Hematopoietic multipotent progenitor cell (in vitro differentiated cells): ENCODE measurements around the gene PHLDA2. TPM values are rescaled to one million over a fixed set of nuclear protein-coding genes. Genes with fewer than 3 reads are reported as not detected.

Experiments
- DNase-seq, 3 donors: peaks; one replicate each; pipeline ENCODE4 v3.0.0-alpha.2; 2011 to 2015; ENCODE audit warnings: low read depth in 2 of 3, low spot score in 2 of 3
- total RNA-seq: library from RNA; depleted of rRNA; stranded (reverse); fragments of >200 nt; gene quantifications from one replicate; pipeline ENCODE4 v1.2.3, GENCODE V29; 2012

The PHLDA2 gene
- total RNA-seq, 1 donor = 1.1 TPM

DNA sequence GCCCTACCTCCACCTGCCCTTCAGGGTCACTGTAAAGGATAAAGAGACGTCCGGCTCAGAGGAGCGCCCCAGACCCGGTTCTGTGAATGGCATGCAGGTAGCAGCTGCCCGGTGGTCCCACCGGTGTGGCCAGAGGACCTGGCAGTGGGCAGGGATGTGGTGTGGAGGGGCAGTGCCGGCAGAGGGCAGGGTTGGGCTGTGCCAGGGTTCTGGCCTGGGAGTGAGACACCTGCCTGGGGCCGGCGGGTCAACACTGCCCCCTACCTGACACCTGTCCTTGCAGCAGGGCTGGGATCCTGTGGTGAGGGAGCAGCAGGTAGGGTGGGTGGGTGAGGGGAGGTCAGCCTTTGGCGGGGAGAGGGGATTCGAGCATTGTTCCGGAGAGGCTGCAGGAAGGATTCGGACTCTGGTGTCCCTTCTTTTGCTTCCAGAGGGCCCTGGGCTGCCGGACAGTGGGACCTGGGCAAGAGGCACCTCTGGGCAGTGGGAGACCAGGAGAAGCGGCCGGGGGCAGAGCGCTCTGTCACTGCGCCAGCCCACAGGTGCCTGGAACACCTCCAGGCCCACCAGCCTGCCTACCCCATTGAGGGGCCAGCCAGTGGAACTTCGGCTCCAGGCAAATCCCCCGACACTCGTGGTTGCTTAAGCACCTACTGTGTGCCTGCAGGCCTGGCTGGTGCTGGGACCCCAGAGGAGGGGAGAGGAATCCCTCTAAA is 1.6 kb upstream of the PHLDA2 start:
- peak in 1 of 3 donors; percentile 57 for DNase-seq

DNA sequence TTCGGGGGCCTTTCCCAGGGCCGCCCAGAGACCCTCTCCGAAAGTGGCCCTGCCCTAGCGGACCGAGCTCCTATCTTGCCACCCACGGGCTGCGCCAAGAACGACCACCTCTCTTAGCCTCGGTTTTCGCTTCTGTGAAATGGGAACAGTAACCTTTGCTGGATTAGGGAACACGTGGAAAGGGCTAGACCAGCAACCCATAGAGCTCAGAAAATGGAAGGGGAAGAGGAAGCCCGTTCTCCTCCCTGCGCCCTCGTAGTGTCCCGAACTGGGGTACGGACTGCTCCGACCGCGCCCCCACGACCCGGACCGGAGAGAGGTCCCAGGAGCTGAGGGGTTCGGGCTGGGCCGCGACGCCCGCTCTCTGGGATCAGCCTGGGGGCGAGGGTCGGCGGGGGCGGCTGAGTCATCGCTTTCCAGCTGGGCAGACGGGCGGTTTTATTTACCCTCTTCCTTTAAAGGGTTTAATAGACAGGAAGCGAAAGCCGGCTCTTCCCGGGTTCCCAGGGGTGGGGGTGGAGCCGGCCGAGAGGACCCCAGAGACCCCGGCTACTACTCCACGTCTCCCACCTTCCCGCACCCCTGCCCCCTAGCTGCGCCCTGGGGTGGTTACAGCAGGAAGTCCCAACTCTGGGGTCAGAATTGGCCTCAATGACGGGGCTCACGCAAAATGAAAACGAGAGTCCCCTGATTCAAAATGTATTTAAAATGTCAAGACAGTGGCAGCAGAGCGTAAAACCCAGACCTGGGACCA is 907 bp upstream of the PHLDA2 start:
- DNase-seq = peak in 2 of 3 donors; percentile 51 to 62

DNA sequence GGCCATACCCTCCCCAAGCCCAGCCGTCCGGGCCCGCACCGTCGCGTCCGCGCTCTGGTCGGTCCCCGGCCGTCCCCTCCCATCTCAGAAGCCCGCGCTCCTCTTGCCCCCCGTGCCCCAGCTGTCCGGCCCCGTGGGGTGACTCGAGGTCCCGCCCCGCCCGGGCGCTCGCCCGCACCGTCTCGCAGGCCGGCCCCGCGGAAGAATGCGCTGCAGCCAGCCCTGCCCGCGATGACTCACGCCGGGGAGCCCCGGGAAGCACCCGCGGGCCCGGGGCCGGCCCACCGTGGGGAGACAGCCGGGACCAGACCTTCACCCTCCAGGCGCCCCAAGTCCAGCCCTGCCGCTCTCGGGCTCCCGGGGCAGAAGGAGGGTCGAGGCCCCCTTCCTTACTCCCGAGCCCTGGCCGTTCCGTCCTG is 320 bp upstream of the PHLDA2 start:
- DNase-seq = peak in 1 of 3 donors; percentile 79

DNA sequence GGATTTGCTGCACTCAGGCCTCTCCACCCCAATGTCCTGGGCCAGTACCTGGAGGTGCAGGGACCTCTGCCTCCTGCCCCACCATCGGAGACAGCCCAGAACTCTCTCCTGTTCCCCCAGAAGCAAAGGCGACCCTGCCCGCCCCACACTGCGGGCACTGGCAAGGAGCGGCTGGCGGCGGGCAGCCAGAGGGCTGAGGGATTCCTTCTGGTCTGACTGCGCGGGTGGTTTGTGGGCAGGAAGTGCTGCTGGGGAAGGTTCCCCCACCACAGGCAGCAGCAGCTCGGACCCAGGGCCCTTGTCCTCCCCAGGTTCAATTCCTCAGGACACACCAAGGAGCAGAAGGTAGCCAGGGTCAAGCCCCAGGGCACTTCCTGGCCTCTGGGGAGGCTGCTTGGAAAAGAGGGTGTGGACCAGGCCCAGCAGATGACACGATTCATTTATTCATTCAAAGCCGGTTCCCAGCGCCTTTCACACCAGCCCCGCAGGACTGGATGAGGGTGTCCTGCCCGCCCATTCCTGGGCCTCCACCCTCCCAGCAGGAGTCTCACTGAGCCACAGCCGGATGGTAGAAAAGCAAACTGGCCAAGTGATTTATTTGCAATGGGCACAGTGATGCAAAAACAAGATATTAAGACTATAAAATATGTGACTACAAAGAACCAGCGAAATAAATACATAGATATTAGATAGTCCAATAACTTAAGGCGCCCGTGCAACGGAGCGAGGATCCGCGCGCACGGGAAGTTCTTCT is 1.2 kb downstream of the PHLDA2 start:
- no peak for DNase-seq

DNA sequence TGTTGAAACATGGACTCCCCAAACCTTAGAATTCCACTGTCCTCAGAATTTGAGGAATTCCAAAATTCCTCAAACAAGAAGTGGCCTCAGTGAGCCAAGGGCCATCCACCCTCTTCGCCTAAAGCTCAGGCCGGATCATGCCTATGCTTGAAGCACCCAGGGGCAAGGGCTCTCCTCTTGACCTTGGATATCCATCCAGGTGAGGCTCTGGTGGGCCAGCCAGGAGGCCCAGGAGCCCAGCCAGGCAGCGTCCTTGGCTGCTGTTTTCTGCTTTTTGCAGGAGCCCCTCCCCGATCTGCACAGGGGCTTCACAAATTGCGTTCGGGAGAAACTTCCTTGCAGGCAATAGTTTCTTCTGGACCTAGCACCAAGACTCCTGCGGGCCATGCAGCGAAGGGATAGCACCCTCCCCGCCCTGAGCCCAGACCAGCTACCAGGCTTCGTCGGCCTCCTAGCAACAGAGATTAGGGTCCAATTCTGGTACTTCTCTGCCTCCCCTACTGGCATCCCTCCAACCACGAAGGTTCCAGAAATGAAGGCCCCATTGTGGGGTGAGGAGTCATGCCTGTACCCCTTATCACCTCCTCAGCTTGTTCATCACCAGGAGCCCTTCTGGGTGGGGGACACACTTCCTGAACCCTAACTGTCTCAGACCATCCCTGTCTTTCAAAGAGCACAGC is 2.0 kb downstream of the PHLDA2 start:
- no peak for DNase-seq

DNA sequence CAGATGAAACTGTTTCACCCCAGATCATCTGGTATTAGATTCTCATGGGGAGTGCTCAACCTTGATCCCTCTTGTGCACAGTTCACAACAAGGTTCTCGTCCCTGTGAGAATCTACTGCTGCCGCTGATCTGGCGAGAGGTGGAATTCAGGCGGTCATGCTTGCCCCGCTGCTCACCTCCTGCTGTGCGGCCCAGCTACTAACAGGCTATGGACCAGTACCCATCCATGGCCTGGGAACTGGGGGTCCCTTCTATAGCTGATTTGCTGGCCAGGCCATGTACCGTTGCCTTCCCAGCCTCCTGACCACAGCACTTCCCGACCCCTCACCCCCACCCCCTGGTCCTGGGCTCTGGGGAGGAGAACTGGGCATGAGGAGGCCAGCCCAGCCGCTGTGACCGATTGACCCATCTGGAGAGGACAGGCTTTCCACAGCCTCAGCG is 2.6 kb downstream of the PHLDA2 start:
- DNase-seq = no peak

DNA sequence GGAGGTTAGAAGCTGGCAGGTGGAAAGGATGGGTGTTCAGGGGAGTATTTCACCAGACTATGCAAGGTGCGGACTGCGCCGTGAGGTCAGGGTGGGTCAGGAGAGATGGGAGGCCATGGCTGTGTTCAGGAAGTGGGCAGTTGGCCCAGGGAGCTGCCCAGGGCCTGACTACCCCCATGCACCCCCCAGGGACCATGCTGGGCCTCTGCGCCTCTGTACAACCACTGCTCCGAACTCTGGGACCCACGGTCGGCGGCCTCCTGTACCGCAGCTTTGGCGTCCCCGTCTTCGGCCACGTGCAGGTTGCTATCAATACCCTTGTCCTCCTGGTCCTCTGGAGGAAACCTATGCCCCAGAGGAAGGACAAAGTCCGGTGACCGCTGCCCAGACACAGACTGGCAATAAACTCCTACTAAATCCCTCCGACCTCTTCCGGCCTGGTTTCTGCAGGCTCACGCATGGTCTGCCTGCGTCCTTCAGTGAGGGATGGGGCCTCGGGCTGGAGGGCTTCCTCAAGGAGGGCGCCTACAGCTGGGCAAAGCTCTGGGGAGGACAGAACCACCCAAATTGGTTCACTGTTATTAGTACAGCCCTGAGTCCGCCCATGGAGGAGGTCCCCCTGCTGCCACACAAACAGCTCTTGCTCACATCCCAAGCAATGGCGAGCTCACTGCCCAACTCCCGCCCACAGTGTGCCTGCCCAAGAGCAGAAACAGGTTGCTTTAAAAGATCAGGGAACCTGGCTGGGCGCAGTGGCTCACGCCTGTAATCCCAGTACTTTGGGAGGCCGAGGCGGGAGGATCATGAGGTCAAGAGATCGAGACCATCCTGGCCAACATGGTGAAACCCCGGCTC is 4.2 kb downstream of the PHLDA2 start:
- DNase-seq = no peak

DNA sequence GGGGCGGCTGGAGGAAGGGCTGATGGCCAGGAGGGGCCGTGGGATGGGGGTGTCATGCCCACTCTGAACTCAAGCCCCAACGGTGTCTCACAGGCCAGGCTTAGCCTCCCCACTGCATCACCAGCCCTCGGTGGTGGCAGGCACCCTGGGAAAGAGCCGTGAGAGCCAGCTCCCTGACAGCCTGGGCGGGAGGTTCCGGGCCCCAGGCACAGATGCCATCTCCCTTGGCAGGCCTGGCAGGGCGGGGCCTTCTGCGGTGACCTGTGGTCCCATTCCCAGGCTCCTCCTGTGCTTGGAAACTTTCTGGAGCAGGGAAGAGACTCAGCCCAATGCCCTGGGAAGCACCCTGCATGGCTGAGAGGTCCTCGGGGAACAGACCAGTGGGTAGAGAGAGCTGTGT is 4.8 kb downstream of the PHLDA2 start:
- no peak for DNase-seq

DNA sequence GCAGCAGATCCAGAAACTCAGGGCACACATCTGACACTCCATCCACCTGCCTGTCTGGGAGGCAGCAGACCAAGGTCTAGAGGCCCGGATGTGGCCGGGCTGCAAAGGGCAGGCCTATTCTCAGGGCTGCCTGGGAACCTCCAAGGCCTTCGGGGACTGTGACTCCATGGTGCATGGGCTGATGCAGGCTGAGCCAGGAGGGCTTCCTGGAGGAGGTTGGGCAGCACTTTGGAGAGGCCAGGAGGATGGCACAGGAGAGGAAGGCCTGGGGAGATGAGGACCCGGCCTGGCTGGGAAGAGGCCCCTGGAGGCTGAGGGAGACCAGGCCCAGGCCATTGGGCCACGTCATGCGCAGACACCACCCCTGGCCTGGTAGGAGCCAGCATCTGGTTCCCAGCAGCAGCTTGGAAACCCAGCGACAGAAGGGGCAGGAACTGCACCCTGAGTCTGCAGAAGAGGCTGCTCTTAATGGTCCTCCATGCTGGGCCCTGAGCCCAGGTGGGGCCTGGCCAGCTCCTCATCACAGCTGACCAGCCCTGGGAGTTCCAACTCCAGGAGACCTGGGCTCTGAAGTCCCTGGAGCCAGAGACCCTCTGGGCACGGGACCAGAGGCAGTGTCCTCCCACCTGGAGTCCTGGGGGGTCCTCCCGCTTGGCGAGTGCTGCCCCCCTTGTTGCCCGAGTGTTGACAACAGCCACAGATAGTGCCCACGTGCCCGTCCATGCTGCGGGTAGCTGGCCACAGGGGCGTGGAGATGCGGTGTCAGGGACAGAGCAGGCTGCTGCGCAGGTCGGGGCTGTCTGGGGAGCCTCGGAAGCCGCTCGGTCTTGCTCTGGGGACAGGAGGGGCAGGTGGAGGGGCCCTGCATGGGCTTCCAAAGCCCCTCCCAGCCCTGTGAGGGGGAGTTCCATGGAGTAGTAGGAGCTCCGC is 5.5 kb downstream of the PHLDA2 start:
- no peak for DNase-seq

DNA sequence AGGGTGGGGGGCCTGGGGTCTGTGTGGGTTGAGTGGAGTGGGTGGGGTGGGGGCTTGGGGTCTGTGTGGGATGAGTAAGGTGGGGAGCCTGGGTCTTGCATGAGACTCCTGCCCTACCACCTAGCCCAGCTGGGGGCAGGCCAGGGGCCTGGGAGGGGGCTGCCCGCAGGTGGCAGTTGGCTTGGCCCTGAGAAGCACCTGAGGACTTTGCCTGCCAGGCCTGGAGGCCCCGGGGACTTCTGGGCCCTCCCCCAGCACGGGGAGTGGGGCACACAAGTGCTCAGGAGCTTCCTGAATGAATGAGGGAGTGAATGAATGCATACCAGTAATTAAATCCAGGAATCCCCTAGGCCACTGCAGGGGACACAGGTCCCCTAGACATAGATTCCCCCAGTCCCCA is 6.6 kb downstream of the PHLDA2 start:
- no peak for DNase-seq

DNA sequence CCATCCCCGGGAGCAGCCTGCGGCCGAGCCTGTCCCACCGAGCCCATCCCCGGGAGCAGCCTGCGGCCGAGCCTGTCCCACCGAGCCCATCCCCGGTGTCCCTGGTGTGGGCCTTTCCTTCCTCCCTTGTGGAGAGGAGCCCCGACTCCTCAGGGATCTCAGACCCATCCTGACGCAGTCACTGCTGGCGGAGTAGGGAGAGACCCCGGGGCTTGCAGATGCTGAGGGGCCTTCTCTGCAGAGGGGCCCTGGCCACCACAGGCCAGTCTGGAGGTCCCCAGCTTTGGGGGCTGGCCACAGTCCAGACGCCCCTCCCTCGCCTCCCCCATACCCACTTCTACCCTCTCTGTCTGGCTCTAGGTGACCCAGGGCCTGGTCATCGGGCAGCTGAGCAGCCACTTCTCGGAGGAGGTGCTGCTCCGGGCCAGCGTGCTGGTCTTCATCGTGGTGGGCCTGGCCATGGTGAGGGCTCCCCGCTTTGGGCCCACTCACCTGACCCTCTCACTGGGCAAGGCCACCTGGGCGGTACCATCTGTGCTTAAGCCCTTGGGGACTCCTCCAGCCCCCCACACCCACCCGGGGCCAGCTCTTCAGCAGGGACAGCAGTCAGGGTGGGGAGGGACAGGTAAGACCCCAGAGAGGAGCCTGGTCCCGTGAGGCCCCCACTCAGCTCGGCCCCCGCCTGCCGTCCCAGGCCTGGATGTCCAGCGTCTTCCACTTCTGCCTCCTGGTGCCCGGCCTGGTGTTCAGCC is 7.3 kb downstream of the PHLDA2 start:
- no peak for DNase-seq

DNA sequence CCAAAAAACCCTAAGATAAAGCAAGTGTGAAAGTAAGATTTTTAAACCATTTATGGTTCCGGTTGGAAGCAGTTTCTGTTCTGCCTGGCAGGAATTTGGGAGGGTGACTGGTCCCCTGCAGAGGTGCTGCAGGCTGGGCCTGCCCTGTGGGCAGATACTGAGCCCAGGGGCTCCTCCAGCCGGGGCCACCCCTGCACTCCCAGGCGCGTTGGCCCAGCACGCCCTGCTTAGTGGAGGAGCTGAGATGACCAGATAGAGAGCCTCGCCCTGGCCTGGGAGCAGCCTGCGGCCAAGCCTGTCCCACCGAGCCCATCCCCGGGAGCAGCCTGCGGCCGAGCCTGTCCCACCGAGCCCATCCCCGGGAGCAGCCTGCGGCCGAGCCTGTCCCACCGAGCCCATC is 8.0 kb downstream of the PHLDA2 start:
- no peak for DNase-seq

DNA sequence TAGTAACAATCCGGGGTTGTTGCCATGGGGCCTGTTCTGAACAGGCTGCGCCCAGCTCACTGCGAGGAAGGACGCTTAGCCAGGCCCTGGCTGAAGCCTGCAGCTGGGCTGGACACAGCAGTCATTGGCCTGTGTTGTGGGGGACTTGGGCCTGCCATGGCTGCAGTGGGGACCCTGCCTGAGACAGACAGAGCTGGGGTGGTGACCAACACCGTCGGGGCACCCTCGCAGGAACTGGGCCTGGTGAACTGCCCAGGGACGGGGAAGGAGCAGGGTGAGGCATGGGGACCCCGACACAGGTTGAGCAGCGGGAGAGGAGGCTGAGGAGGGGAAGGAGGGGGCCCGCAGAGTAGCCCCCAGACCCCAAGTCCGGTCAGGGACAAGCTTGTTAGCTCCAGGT is 8.9 kb downstream of the PHLDA2 start:
- DNase-seq = no peak

DNA sequence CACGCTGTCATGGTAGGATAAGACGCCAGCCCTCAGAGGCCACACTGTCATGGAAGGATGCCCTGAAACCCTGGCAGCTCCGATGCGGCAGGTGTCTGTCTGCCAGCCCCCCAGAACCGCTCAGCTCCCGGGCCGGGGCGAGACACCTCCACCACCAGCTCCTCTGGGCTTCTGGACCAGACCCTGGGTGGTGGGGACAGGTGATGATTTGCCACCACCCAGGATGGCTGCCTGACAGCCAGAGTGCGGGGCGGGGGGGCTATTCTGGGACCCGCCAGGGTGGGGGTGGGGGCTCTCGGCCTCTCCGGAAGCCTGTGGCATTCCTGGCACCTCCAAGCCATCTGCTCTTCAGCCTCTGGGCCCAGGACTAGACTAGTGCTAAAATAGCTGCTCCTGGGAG is 9.4 kb downstream of the PHLDA2 start:
- DNase-seq = no peak

DNA sequence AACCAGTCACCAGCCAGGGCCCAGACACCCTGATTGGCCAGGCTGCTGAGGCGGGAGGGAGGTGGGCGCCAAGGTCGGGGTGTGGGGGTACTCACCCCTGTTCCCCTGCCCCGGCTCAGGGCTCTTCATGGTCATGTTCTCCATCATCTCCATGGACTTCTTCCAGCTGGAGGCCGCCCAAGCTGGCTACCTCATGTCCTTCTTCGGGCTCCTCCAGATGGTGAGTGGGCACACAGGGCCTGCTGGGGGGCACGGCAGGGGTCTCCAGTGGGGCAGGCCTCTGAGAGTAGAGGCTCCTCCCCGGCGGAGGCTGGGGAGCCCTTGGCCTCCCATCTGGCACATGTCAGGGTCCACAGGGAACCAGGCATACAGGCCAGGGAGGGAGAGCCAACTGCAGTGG is 10.0 kb downstream of the PHLDA2 start:
- no peak for DNase-seq

DNA sequence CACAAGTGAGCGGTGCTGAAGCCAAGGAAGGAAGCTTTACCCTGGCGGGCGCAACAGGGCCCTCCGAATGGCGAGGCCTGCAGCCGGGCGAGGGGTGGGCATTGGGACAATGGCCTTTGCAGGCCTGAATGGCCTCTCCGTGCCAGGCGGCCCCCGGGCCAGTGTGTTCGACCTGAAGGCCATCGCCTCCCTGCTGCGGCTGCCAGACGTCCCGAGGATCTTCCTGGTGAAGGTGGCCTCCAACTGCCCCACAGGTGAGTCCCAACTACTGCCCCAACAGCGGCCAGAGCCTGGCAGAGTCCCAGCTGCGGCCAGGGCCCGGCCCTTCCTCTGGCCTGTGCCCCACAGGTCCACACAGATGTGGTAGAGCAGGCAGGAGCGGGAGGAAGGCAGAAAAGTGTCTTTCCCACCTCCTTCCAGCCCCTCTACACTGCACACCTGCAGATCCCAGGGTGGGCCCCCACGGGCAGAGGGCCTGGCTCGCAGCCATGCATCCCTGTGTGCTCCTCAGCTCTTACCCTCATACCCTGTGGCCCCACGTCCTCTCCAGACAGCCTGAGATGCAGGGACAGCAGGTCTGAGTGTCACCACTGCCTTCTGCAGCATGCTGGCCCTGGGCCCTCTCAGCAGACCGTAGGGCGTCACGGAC is 11.3 kb downstream of the PHLDA2 start:
- no peak for DNase-seq

DNA sequence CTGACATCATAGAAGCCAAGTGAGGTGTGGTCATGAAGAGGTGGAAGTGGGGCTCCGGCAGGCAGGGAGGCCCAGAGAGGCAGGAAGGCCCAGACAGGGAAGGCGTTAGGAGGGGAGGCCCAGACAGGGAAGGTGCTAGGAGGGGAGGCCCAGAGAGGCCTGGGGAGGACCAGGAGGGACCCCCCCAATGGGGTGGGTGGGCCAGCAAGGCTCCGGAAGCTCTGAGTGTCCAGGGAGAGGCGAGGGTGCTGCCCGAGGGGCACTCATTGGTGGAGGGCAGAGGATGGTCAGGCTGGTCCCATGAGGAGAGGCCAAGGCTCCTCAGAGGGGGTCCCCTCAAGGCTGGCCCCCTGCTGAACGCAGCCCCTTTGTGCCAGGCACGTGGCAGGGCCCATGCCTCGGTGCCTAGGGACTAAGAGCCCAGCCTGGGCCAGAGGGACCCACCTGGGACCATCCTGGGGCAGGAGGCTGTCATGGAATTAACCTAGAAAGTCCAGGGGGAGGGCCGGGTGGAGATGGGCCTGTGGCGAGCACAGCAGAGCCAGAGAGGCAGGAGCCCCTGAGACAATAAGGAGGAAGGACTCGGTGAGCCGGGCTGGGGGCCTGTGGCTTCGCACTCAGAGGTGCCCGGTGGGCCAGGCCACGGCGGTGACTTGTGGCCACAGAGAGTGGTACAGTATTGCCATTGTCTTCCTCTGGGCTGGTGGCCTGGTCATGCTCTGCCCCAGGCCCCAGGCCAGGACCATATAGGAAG is 12.2 kb downstream of the PHLDA2 start:
- no peak for DNase-seq
